Measurements from ENCODE around the gene ARHGAP25. TPM values are rescaled to one million over a fixed set of nuclear protein-coding genes. Genes with fewer than 3 reads are reported as not detected.

Gene ARHGAP25
- total and polyA plus RNA-seq, 2 donors (not counting 1 experiment from before 2014, with no cell fraction given) = 2.7 to 5.8 TPM

GRCh38 chr2:68720665-68721064, 13.9 kb upstream of the ARHGAP25 start:
- H3K9me3 ChIP-seq (ENCODE audit: control insufficient read depth, insufficient read depth, low read depth, low read length) = no peaks in the 10 kb centered on the region
- no peaks in the 10 kb centered on the region for H4K20me1 ChIP-seq (ENCODE audit: control insufficient read depth, extremely low read depth, insufficient read depth, low read length)
- no peak for TF ChIP-seq EZH2 (IDR thresholded peaks at IDR 0.05; ENCODE audit: low read length, missing control alignments)
- TF ChIP-seq CTCF (conservative IDR thresholded peaks at IDR 0.05 in 1 of 2, IDR thresholded peaks at IDR 0.05 in 1 of 2; ENCODE audit: low read depth in 1 of 2, low read length in 2 of 2) = no peak
- no peaks in the 10 kb centered on the region for H3K36me3 ChIP-seq (ENCODE audit: control insufficient read depth, insufficient read depth, low read length)
- no peak overlapping the region for H3K4me2 ChIP-seq (ENCODE audit: extremely low read depth, insufficient read depth, low read length)
- no peaks in the 10 kb centered on the region for H3K79me2 ChIP-seq (ENCODE audit: control insufficient read depth, insufficient read depth, low read length)
- no peak for DNase-seq (ENCODE audit: low read depth in 2 of 2)
- H3K4me3 ChIP-seq (replicated peaks in 1 of 4; ENCODE audit: control extremely low read depth in 1 of 4, insufficient read depth in 1 of 4, low read depth in 3 of 4, low read length in 4 of 4) = no peak overlapping the region
- H3K27me3 ChIP-seq (ENCODE audit: control insufficient read depth, insufficient read depth, low read length) = no peaks in the 10 kb centered on the region
- no peak overlapping the region for H3K9ac ChIP-seq (ENCODE audit: insufficient read depth, low read length)
- H3K4me1 ChIP-seq (ENCODE audit: control insufficient read depth, extremely low read depth, insufficient read depth, low read length) = no peaks in the 10 kb centered on the region
- H2AFZ ChIP-seq (ENCODE audit: low read length) = no peak overlapping the region
- H3K27ac ChIP-seq (ENCODE audit: insufficient read depth, low read length) = no peak overlapping the region

- no peak overlapping the region for H3K4me3 ChIP-seq (replicated peaks in 1 of 4; ENCODE audit: control extremely low read depth in 1 of 4, insufficient read depth in 1 of 4, low read depth in 3 of 4, low read length in 4 of 4)
- H3K36me3 ChIP-seq (ENCODE audit: control insufficient read depth, insufficient read depth, low read length) = no peaks in the 10 kb centered on the region
- H3K27me3 ChIP-seq (ENCODE audit: control insufficient read depth, insufficient read depth, low read length) = no peaks in the 10 kb centered on the region
- H3K27ac ChIP-seq (ENCODE audit: insufficient read depth, low read length) = no peak overlapping the region
- no peak overlapping the region for H2AFZ ChIP-seq (ENCODE audit: low read length)
- no peaks in the 10 kb centered on the region for H3K9me3 ChIP-seq (ENCODE audit: control insufficient read depth, insufficient read depth, low read depth, low read length)
- no peak for TF ChIP-seq EZH2 (IDR thresholded peaks at IDR 0.05; ENCODE audit: low read length, missing control alignments)
- no peak for TF ChIP-seq CTCF (conservative IDR thresholded peaks at IDR 0.05 in 1 of 2, IDR thresholded peaks at IDR 0.05 in 1 of 2; ENCODE audit: low read depth in 1 of 2, low read length in 2 of 2)
- H3K4me2 ChIP-seq (ENCODE audit: extremely low read depth, insufficient read depth, low read length) = no peak overlapping the region
- DNase-seq (ENCODE audit: low read depth in 2 of 2) = no peak
- no peaks in the 10 kb centered on the region for H4K20me1 ChIP-seq (ENCODE audit: control insufficient read depth, extremely low read depth, insufficient read depth, low read length)
- H3K9ac ChIP-seq (ENCODE audit: insufficient read depth, low read length) = no peak overlapping the region
- no peaks in the 10 kb centered on the region for H3K4me1 ChIP-seq (ENCODE audit: control insufficient read depth, extremely low read depth, insufficient read depth, low read length)
- H3K79me2 ChIP-seq (ENCODE audit: control insufficient read depth, insufficient read depth, low read length) = no peaks in the 10 kb centered on the region
Measured at GRCh38 chr2:68721482-68722101, 13.0 kb upstream of the ARHGAP25 start.

- no peaks in the 10 kb centered on the region for H3K4me1 ChIP-seq (ENCODE audit: control insufficient read depth, extremely low read depth, insufficient read depth, low read length)
- no peak overlapping the region for H2AFZ ChIP-seq (ENCODE audit: low read length)
- no peaks in the 10 kb centered on the region for H3K9me3 ChIP-seq (ENCODE audit: control insufficient read depth, insufficient read depth, low read depth, low read length)
- H3K9ac ChIP-seq (ENCODE audit: insufficient read depth, low read length) = no peak overlapping the region
- H4K20me1 ChIP-seq (ENCODE audit: control insufficient read depth, extremely low read depth, insufficient read depth, low read length) = no peaks in the 10 kb centered on the region
- H3K4me2 ChIP-seq (ENCODE audit: extremely low read depth, insufficient read depth, low read length) = no peak overlapping the region
- H3K36me3 ChIP-seq (ENCODE audit: control insufficient read depth, insufficient read depth, low read length) = no peaks in the 10 kb centered on the region
- no peaks in the 10 kb centered on the region for H3K27me3 ChIP-seq (ENCODE audit: control insufficient read depth, insufficient read depth, low read length)
- H3K27ac ChIP-seq (ENCODE audit: insufficient read depth, low read length) = no peak overlapping the region
- no peak overlapping the region for H3K4me3 ChIP-seq (replicated peaks in 1 of 4; ENCODE audit: control extremely low read depth in 1 of 4, insufficient read depth in 1 of 4, low read depth in 3 of 4, low read length in 4 of 4)
- H3K79me2 ChIP-seq (ENCODE audit: control insufficient read depth, insufficient read depth, low read length) = no peaks in the 10 kb centered on the region
- TF ChIP-seq CTCF (conservative IDR thresholded peaks at IDR 0.05 in 1 of 2, IDR thresholded peaks at IDR 0.05 in 1 of 2; ENCODE audit: low read depth in 1 of 2, low read length in 2 of 2) (no peak), EZH2 (IDR thresholded peaks at IDR 0.05; ENCODE audit: low read length, missing control alignments) (no peak)
- DNase-seq (ENCODE audit: low read depth in 2 of 2) = no peak
Measured at GRCh38 chr2:68722712-68723111, 11.9 kb upstream of the ARHGAP25 start.

Measured in fibroblast of lung (primary cell).